NCI-H187 treated with DMSO at 0.1 percent for 48 hours (cell line): ENCODE measurements around the gene PRMT1.
"Not testable (repeated sequence)": the region's sequence is repeated elsewhere in the genome, so short reads cannot be mapped to it uniquely, and the experiment has no call there.

Experiments used
- DNase-seq: peaks from one replicate; lab custom pipeline; 2025; lab: John Stamatoyannopoulos, UW

The PRMT1 gene

DNA sequence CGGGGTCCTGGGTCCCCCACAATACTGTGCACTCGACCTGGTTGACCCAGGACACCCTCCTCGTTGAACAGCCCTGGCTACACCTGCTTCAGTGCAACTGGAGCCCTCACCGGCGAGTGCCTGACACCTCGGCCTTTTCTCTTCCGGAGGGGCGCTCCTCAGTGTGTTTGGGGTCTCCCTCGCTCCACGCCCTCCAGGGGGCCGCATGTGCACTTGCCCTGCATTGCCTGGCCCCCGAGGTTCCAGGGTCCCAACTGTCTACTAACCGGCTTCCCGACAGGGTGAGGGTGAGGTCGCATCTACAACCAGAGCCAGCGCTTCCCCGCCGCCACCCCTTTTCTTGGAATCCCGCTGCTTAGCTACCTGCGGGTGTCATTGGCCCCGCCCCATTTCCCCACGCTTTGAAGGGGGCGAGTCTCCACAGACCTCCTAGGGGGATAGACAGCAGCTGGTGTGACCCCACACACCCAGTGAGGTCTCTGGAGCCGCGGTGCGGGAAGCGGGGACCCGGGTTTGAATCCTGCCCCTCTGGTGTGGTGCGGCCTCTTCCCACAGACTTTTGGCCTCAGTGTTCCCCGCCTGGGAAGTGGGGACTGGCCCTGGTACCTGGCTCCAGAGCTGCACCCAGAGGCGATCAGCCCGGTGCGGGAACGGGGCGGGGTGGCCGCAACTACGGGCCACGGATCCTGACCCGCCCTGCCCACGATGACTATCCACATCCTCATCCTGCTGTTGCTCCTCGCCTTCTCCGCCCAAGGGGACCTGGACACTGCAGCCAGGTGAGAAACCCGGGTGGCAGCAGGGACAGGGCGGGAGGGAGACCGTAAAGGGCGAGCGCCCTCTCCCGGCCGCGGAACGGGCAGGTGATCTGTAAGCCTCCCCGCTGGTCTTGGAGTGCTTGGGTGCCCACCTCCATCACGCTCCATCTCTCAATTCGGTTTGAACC is 12.3 kb downstream of the PRMT1 start, which contains the start of gene ADM5:
Gene ADM5, plus strand, starts transcription at position 462 of the 946 bp plus-strand sequence. Its CDS starts 244 bp downstream, at position 706.
- no peak for DNase-seq

- DNase-seq, result no peak
Measured at GRCh38 chr19:49690079-49690655, 13.1 kb downstream of the PRMT1 start.

GRCh38 chr19:49690656-49691242 is 13.7 kb downstream of the PRMT1 start, which contains the start of gene CPT1C:
Gene CPT1C (plus strand): TSS chr19:49691116. CDS start chr19:49692253, 1,137 bp downstream.
- peak; percentile 97 for DNase-seq

DNA sequence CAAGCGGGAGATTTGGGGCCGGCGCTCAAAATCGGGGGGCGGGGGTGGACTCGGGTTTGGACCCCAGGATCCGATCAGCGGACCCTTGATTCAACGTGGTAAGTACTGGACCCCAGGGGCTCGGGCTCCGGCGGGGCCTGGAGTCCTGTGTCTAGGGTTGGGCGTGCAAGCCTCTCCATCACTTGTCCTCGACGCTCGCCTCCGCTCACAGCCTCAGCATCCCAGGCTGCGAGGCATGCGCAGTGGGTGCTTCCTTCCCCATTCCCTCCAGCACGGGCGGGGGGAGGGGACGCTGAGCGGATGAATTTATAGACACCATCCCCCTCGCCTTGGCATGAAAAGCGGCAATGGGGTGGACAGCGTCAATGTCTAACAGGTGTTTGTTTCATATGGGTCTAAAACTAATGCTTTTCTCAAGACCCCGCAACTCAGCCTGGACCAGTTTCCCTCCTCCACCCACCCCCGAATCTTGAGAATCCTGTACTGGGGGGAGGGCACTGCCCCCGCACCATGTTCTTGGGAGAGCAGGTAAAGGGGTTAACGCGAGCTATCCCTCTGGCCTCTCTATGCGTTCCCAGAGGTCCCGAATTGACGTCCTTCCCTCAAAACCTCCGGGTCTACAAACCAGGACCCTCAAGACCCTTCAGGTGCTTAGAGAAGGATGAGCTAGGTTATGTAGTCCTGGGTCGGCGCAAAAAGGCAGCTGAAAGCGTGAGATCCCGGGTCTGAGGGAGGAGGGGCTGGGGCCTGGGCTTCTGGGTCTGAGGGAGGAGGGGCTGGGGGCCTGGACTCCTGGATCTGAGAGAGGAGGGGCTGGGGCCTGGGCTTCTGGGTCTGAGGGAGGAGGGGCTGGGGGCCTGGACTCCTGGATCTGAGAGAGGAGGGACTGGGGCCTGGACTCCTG is 14.4 kb downstream of the PRMT1 start:
- DNase-seq, result no peak

- DNase-seq, result no peak
Measured at GRCh38 chr19:49692147-49692506, 15.1 kb downstream of the PRMT1 start.

GRCh38 chr19:49696115-49696514 is 19.0 kb downstream of the PRMT1 start:
- no peak for DNase-seq

DNA sequence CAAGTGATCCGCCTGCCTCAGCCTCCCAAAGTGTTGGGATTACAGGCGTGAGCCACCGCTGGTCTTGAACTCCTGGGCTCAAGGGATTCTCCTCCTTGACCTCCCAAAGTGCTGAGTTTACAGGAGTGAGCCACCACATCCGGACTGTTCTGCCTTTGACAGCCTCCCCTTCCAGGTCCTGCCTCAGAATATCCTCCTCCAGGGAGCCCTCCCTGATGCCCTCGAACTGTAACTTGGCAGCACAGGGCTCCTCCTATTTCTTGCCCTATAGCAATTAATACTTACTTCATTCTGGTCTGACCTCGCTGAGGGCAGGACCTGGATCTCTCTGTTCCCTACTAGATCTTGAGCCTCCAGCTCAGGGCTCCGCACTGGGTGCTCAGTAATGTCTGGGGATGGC is 19.8 kb downstream of the PRMT1 start:
- no peak for DNase-seq

GRCh38 chr19:49699364-49699763 is 22.3 kb downstream of the PRMT1 start:
- no peak for DNase-seq

- no peak for DNase-seq
Measured at GRCh38 chr19:49700563-49700962, 23.5 kb downstream of the PRMT1 start.

GRCh38 chr19:49701271-49701786 is 24.3 kb downstream of the PRMT1 start:
- DNase-seq, result no peak

DNA sequence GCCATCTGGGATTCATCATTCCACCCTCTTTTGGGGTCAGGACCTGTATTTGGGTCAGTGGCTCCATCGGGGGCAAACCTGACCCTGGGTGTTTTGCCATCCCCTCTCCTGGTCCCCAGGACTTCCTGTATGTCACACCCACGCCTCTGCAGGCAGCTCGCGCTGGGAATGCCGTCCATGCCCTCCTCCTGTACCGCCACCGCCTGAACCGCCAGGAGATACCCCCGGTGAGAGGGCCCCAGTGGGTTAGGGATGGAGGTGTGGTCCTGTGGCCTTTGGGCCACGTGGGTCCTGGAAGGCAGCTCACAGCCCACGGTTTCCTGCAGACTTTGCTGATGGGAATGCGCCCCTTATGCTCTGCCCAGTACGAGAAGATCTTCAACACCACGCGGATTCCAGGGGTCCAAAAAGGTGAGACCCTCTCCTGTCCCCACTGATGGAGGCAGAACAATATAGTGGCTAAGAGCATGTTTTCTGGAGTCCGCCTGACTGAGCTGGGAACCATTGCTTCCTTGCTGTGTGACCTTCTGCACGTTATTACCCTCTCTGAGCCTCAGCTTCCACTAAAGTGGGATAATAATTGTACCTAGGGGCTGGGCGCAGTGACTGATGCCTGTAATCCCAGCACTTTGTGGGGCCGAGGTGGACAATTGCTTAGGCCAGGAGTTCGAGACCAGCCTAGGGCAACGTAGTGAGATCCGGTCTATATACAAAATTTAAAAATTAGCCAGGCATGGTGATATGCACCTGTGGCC is 28.0 kb downstream of the PRMT1 start:
- DNase-seq, result no peak

DNA sequence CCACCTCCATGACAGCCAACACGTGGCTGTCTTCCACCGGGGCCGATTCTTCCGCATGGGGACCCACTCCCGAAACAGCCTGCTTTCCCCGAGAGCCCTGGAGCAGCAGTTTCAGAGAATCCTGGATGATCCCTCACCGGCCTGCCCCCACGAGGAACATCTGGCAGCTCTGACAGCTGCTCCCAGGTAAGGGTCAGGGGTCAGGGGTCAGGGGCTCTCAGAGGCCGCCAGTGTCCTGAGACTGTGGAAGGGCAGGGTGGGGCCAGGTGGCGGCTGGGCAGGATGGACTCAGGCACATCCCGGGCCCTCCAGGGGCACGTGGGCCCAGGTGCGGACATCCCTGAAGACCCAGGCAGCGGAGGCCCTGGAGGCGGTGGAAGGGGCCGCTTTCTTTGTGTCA is 28.8 kb downstream of the PRMT1 start:
- no peak for DNase-seq

- no peak for DNase-seq
Measured at GRCh38 chr19:49710372-49710951, 33.4 kb downstream of the PRMT1 start.

GRCh38 chr19:49712397-49712859 is 35.4 kb downstream of the PRMT1 start:
- no peak for DNase-seq

- DNase-seq, result no peak
Measured at GRCh38 chr19:49713236-49713845, 36.3 kb downstream of the PRMT1 start.

DNA sequence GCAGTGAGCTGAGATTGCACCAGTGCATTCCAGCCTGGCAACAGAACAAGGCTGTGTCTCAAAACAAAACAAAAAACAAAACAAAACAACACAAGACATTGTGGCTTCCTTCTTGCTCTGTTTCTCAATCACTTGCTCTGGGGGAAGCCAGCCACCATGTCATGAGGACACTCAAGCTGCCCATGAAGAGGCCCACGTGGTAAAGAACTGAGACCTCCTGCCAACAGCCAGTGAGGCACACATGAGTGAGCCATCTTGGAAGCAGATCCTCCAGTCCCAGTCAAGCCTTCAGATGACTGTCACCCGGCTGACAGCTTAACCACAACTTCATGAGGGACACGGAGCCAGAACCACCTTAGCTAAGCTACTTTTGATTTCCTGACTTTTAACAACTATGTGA is 39.1 kb downstream of the PRMT1 start:
- no peak for DNase-seq

DNA sequence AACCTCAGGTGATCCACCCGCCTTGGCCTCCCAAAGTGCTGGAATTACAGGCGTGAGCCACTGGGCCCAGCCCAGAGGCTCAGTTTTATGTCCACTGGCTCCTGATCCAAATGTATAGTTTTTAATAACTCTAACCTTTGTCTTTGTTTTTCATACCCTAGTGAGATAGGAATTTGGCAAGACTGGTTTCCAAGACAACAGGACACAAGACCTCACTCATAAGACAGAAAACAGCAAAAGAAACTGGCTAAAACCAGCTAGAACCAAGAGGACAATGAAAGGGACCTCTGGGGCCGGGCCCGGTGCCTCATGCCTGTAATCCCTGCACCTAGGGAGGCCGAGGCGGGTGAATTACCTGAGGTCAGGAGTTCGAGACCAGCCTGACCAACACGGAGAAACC is 41.4 kb downstream of the PRMT1 start:
- DNase-seq, result no peak

DNA sequence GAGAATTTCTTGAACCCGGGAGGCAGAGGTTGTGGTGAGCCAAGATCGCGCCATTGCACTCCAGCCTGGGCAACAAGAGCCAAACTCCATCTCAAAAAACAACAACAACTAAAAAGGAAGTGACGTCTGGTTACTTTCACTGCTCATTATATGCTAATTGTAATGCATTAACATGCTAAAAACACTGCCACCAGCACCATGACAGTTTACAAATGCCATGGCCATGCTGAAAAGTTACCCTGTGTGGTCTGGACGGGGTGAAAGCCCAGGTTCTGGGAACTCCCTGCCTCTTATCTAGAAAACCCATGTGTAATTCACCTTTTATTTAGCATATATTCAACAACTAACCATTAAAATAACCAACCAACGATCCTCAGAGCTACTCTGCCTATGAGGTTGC is 41.9 kb downstream of the PRMT1 start:
- DNase-seq, result no peak

DNA sequence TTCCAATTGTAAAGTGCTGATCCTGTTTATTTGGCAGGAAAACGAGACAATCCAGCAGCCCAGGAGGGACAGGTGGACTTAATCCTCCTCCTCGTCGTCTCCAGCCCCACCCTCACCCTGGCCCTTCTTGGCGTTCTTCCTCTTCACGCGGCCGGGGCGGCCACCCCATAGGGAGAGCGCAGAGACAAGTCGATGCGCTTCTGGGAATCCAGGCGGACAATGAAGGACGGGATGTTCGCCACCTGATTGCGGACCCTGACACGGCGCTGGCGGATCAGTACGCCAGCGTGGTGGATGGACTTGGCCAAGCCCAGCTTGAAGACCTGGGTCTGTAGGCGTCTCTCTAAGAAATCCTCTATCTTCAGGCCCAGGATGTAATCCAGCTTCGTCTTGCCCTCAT is 42.3 kb downstream of the PRMT1 start:
- not testable (repeated sequence) for DNase-seq
